HEK293T (cell line): ENCODE data around the gene DLX3.

Source experiments
- ARNT ChIP-seq: fragments of 450-650 bp; IDR thresholded peaks from 2 replicates; pipeline ENCODE4 v1.6.1; 2017; ENCODE audit warnings: mild to moderate bottlenecking
- BHLHE40 ChIP-seq: fragments of 450-650 bp; IDR thresholded peaks from 2 replicates; pipeline ENCODE4 v1.6.1; 2016; ENCODE audit warnings: mild to moderate bottlenecking, moderate library complexity, borderline replicate concordance
- CTBP1 ChIP-seq: fragments of 450-650 bp; IDR thresholded peaks from 2 replicates; pipeline ENCODE4 v1.6.1; 2016; ENCODE audit warnings: borderline replicate concordance
- ELF4 ChIP-seq: fragments of 450-650 bp; IDR thresholded peaks from 2 replicates; pipeline ENCODE4 v1.6.1; 2017; ENCODE audit warnings: antibody characterized with exemption
- FOXA1 ChIP-seq: fragments of 450-650 bp; IDR thresholded peaks from 2 replicates; pipeline ENCODE4 v1.6.1; 2016; ENCODE audit warnings: mild to moderate bottlenecking
- FOXK2 ChIP-seq: fragments of 450-650 bp; IDR thresholded peaks from 2 replicates; pipeline ENCODE4 v1.6.1; 2016; ENCODE audit warnings: mild to moderate bottlenecking
- FOXM1 ChIP-seq: fragments of 450-650 bp; IDR thresholded peaks from 2 replicates; pipeline ENCODE4 v1.6.1; 2017; ENCODE audit warnings: mild to moderate bottlenecking, borderline replicate concordance
- HDGF ChIP-seq: fragments of 450-650 bp; IDR thresholded peaks from 2 replicates; pipeline ENCODE4 v1.6.1; 2017; ENCODE audit warnings: antibody characterized with exemption, borderline replicate concordance
- L3MBTL2 ChIP-seq: fragments of 450-650 bp; conservative IDR thresholded peaks from 2 replicates; pipeline ENCODE4 v1.6.1; 2016; ENCODE audit warnings: mild to moderate bottlenecking
- LEF1 ChIP-seq: fragments of 450-650 bp; IDR thresholded peaks from 2 replicates; pipeline ENCODE4 v1.6.1; 2017; ENCODE audit warnings: mild to moderate bottlenecking, borderline replicate concordance
- NFRKB ChIP-seq: fragments of 450-650 bp; IDR thresholded peaks from 2 replicates; pipeline ENCODE4 v1.6.1; 2016; ENCODE audit warnings: mild to moderate bottlenecking, moderate library complexity
- SP1 ChIP-seq: fragments of 450-650 bp; IDR thresholded peaks from 2 replicates; pipeline ENCODE4 v1.6.1; 2017
- SUZ12 ChIP-seq: fragments of 450-650 bp; IDR thresholded peaks from 2 replicates; pipeline ENCODE4 v1.6.1; 2016; ENCODE audit warnings: mild to moderate bottlenecking
- TARDBP ChIP-seq: fragments of 450-650 bp; IDR thresholded peaks from 2 replicates; pipeline ENCODE4 v1.6.1; 2016

- TF ChIP-seq ARNT, result no peak
- TF ChIP-seq FOXA1, result no peak
- TF ChIP-seq SP1, result no peak
- TF ChIP-seq SUZ12, result no peak
- no peak for TF ChIP-seq FOXK2
- no peak for TF ChIP-seq NFRKB
- TF ChIP-seq FOXM1, result no peak
- no peak for TF ChIP-seq HDGF
- no peak for TF ChIP-seq CTBP1
- TF ChIP-seq BHLHE40, result no peak
- no peak for TF ChIP-seq L3MBTL2
- TF ChIP-seq TARDBP, result no peak
- no peak for TF ChIP-seq LEF1
- TF ChIP-seq ELF4, result no peak
These were observed 42.5 kb upstream of the DLX3 start for GRCh38 chr17:50037321-50038107.
